GM04504 (cell line): ENCODE results near the gene UBE2O.

Experiments used
- DNase-seq: peaks from one replicate; pipeline ENCODE4 v3.0.0-alpha.2; 2012; ENCODE audit warnings: low read depth

UBE2O gene

GRCh38 chr17:76485569-76485968 is 32.6 kb upstream of the UBE2O start:
- no peak for DNase-seq

DNA sequence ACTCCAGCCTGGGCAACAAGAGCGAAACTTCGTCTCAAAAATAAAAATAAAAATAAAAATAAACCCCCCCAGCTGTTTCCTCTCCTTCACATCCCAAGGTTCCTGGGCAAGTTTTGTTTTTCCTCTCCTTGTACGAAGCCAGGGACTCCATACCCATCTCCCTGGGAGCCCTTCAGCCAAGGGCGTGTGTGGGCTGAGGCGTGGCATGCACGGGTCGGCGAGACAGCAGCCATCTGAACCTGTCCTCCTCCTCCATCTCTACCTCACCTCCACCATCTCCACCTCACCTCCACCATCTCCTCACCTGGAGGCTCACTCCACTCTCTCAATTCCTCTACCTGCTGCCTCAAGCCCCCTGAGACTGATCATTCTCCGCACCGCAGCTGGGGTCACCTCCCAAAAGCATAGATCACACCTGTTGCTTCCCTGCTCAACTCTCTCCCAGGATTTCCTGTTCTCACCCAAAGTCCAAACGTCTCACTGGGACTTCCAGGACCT is 31.3 kb upstream of the UBE2O start:
- no peak for DNase-seq

DNA sequence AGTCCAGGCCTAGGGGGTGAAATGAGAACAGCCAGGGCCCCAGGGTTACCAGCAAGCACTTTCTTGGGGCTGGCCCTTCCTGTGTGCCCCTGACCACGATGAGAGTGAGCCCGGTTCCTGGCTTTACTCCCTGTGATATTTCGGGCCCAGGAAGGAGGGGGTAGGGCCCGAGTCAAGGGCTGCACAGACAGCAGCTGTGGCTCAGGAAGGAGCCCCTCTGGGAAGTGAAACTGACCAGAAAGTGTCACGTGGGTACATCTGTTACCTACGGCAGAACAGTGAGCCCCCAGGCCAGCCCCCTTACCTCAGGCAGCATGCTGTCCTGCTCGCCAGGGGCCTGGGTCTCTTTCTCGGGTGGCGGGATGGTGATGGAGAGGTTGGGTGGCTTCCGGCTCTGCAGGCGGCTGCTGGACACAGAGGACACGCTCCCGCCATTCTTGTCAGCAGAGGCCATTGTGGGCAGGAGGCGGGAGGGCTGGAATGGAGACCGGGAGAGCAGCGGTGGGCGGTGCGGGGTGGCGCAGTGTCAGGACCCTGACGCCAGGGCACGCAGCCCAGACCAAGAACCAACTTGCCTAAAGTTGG is 28.2 kb upstream of the UBE2O start:
- DNase-seq, result no peak

DNA sequence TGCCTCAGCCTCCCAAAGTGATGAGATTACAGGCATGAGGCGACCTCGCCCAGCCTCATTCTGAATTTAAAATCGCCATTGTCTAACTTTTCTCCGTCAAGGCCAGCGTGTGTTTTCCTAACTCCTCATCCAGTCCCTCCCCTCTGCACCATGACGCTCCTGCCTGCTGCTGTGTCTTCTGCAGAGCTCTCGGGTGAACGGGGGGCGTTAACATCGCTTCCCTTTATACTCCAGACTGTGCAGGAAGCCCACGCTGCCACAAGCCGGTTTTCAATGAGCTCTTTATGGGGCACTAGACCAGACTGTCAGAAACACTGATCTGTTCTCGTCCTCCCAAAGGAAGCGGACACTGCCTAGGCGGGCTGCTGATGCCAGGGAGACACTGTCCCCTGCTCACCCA is 27.7 kb upstream of the UBE2O start:
- no peak for DNase-seq

DNA sequence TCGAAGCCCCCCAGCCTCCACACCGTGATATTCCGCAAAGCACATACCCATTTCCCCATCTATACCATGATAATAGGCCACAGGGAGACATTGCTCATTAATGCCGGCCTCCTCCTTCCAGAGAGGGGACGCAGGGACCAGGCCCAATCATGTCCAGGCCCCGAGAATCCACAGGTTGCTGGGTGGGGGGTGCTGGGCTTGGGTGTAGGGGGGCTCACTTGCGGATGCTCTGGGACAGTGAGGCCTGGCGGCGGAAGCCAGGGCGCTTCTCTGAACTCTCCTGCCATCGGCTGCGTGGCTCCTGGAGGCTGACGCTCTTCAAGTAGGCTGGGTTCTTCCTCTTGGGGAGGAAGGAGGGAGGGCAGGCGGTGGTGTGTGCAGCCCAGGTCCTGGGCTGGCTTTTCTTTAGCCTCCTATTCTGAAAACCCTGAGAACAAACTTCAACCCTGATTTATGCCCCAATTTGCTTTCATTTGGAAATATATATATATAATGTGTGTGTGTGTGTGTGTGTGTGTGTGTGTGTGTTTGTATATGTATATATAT is 26.6 kb upstream of the UBE2O start:
- no peak for DNase-seq

GRCh38 chr17:76478730-76479514 is 26.0 kb upstream of the UBE2O start:
- no peak for DNase-seq

- no peak for DNase-seq
These were observed 25.1 kb upstream of the UBE2O start for GRCh38 chr17:76478097-76478496.

GRCh38 chr17:76477576-76477975 is 24.6 kb upstream of the UBE2O start:
- no peak for DNase-seq

- DNase-seq, result no peak
These were observed 23.8 kb upstream of the UBE2O start for GRCh38 chr17:76476736-76477135.

- no peak for DNase-seq
These were observed 22.4 kb upstream of the UBE2O start for GRCh38 chr17:76475302-76475701.

DNA sequence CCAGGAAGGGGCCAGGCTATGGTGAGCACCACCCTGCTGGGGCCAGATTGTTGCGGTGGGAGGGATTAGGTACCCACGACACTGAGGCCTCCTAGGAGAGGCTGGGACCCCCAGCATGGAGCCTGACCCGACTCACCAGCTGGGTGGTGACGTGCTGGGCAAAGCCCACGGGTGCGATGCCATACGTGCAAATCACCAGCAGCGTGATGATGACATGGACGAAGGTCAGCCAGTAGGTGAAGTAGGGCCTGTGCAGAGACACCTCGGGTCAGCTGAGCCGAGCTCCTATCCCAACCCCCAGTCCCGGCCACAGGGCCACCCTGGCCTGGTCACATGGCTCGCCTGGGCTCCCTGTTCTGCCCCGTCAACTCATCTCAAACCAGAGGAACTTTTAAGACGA is 21.9 kb upstream of the UBE2O start:
- DNase-seq, result no peak

DNA sequence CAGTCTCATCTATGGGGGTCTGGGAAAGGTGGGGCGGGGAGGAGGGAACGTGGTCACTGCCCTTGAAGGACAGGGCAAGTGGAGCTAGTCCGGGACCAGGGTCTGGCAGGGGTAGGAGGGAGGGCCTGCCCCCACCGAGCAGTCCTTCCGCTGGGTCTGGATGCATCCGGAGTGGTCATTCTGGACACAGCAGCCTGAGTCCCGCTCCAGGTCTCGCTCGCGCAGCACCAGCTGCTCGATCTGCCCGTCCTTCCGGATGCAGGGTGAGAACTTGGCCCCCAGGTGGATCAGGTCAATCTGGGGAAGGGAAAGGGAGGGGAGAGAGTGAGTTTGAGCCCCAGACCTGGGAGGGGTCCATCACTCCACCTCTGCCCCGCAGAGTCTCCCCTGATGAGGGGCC is 21.3 kb upstream of the UBE2O start:
- no peak for DNase-seq

- DNase-seq, result no peak
These were observed 20.6 kb upstream of the UBE2O start for GRCh38 chr17:76473541-76473985.

- no peak for DNase-seq
These were observed 19.8 kb upstream of the UBE2O start for GRCh38 chr17:76472726-76473125.

DNA sequence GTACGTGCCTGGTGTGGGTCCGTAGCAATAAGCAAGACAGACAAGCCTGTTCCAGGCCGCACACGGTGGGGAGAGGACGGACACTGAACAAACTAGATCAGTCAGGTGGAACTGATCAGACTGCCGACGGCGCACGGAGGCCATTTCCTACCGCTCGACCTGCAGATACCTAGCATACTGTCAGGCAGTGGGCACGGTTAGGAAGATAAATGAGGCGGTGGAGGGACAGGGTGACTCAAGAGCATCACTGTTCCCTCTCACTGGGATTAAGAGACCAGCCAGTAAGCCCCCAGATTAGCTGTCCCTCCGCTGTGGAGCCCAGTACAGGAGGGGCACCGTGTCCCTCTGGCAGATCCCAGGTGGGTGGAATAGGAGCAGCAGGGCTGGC is 19.3 kb upstream of the UBE2O start:
- DNase-seq, result no peak

DNA sequence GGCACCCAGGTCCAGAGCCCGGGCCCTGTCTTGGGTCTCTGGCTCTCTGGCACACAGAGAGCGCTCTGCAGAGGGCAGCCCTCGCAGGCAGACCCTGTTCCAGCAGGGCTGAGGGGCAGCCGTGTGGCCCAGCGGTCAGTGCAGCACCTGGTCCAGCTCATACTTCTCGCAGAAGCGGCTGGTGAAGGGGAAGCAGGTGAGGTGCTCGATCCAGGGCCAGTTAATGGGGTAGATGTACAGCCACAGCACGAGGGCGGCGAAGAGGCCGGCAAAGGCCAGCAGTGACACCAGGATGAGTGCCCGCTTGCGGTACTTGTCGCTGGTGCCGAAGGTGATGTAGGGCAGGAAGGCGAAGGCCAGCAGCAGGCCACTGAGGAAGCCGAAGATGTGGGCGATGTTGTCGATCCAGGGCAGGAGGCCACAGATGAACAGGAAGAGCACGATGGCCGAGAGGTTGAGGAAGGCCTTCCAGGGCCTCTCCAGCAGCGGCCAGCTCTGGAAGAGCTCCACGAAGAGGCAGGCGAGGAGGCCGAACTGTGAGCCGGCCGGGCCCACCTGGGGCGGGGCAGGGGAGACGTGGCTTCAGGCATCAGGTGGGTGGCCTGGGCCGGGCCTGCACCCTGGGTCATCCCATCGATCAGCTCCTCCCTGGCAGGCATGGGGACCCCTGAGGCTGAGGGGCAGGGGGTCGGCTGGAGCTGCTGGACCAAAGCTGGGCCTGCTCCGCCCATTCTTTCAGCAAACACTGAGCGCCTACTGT is 18.7 kb upstream of the UBE2O start:
- DNase-seq, result no peak

GRCh38 chr17:76469991-76470739 is 17.2 kb upstream of the UBE2O start:
- no peak for DNase-seq

GRCh38 chr17:76469076-76469990 is 16.4 kb upstream of the UBE2O start:
- DNase-seq, result no peak

GRCh38 chr17:76468634-76469010 is 15.7 kb upstream of the UBE2O start:
- DNase-seq, result no peak

DNA sequence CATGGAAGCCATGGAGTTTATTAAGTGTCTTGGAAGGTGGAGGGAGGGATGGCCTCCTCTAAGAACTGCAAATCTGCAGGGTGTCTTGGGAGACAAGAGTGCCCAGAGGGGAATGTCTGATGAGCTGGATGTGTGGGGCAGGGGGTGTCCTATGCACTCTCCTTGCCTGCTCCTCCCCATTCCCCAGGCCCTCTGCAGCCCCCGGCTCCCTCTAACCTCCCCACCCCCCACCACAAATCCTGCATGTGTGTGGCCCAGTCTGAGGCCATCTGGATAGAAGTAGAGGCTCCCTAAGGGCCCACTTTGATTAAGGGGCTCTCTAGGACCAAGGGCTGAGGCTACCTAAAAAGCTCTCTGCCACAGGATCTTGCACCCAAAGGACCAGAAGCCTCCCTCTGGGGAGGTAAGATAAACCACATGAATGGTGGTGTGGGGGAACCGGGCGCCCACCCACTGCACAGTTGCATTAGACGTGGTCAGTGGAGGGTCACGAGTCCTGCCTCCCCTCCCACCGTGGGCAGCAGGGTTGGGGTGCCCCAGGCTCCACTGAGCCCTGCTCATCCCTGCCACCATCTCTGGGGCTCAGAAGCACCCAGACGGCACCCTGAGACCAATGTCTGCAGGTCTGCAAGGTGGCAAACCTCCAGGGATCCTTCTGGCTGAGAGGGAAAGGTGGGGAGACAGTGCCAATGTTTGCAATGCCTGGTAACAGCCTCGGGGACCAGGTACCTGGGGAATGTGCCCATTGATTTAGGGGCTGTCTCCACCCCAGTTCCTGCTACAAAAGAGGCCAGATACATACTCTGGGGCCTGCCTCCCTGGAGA is 15.1 kb upstream of the UBE2O start:
- no peak for DNase-seq
